Hepatocyte (in vitro differentiated cells): ENCODE measurements around the gene TCEANC2. TPM values are rescaled to one million over a fixed set of nuclear protein-coding genes. Genes with fewer than 3 reads are reported as not detected.

ENCODE experiments used
- DNase-seq: peaks from one replicate; pipeline ENCODE4 v3.0.0-alpha.2; 2016; ENCODE audit warnings: low spot score
- H2AFZ ChIP-seq: fragments of 200-600 bp; sonication (generic); 2 replicates; pipeline ENCODE4 v1.6.0; 2016; ENCODE audit warnings: antibody characterized with exemption, mild to moderate bottlenecking
- H3K27ac ChIP-seq: fragments of 200-600 bp; sonication (generic); 2 replicates; pipeline ENCODE4 v1.5.1; 2016; ENCODE audit warnings: mild to moderate bottlenecking
- H3K27me3 ChIP-seq: fragments of 200-600 bp; sonication (generic); 2 replicates; pipeline ENCODE4 v1.6.1; 2016
- H3K36me3 ChIP-seq: fragments of 200-600 bp; sonication (generic); replicated peaks from 2 replicates; pipeline ENCODE4 v1.5.1; 2016; ENCODE audit warnings: low read depth; ENCODE audit not compliant: insufficient read depth
- H3K4me1 ChIP-seq: fragments of 200-600 bp; sonication (generic); 2 replicates; pipeline ENCODE4 v1.5.1; 2016; ENCODE audit warnings: mild to moderate bottlenecking, moderate library complexity; ENCODE audit not compliant: insufficient read depth
- H3K4me2 ChIP-seq: fragments of 200-600 bp; sonication (generic); 2 replicates; pipeline ENCODE4 v1.6.0; 2016
- H3K4me3 ChIP-seq: fragments of 200-600 bp; sonication (generic); 2 replicates; pipeline ENCODE4 v1.5.1; 2016; ENCODE audit warnings: mild to moderate bottlenecking
- H3K79me2 ChIP-seq: fragments of 200-600 bp; sonication (generic); 2 replicates; pipeline ENCODE4 v1.6.0; 2017; ENCODE audit warnings: mild to moderate bottlenecking
- H3K9me2 ChIP-seq: fragments of 200-600 bp; sonication (generic); replicated peaks from 2 replicates; pipeline ENCODE4 v1.6.0; 2017; ENCODE audit warnings: mild to moderate bottlenecking; ENCODE audit not compliant: insufficient read depth
- H3K9me3 ChIP-seq: fragments of 200-600 bp; sonication (generic); 2 replicates; pipeline ENCODE4 v1.5.1; 2016; ENCODE audit warnings: low read depth, mild to moderate bottlenecking
- H4K20me1 ChIP-seq: fragments of 200-600 bp; sonication (generic); 2 replicates; pipeline ENCODE4 v1.6.0; 2016; ENCODE audit warnings: mild to moderate bottlenecking; ENCODE audit not compliant: insufficient read depth, poor library complexity, severe bottlenecking
- EZH2 ChIP-seq: fragments of 200-600 bp; sonication (generic); IDR thresholded peaks from 2 replicates; pipeline ENCODE4 v1.6.1; 2016; ENCODE audit warnings: antibody characterized with exemption, mild to moderate bottlenecking, borderline replicate concordance
- EZH2phosphoT487 ChIP-seq: fragments of 200-600 bp; sonication (generic); IDR thresholded peaks from one replicate; pipeline ENCODE4 v1.6.1; 2018; ENCODE audit warnings: antibody characterized with exemption, mild to moderate bottlenecking, low read depth, moderate library complexity; ENCODE audit not compliant: unreplicated experiment, severe bottlenecking
- WGBS: methylation state at CpG from one replicate; pipeline ENCODE4 v1.1.6; 2016; ENCODE audit warnings: low lambda C conversion rate; ENCODE audit errors: missing lambda C conversion rate; 5-methylcytosine and 5-hydroxymethylcytosine counted together
- microRNA-seq: library from miRNA; unstranded; fragments of <30 nt; microRNA quantifications from one replicate; pipeline ENCODE4, GENCODE V29; 2017
- polyA plus RNA-seq: library from polyadenylated mRNA; unstranded; fragments of >200 nt; fragmentation: Nextera tagmentation; extraction: Ambion mirVana; gene quantifications from 2 replicates; pipeline ENCODE4 v1.2.1, GENCODE V29; 2016
- small RNA-seq: library from RNA; depleted of rRNA; stranded (forward); fragments of <200 nt; gene quantifications from one replicate; pipeline ENCODE3, GENCODE V24; 2014
- total RNA-seq: library from RNA; depleted of rRNA; stranded (reverse); fragments of >200 nt; gene quantifications from 2 replicates; pipeline ENCODE4 v1.2.3, GENCODE V29; 2014
- TF ChIP-seq, protein P1 (sequence below): fragments of 200-600 bp; sonication (generic); IDR thresholded peaks from 2 replicates; pipeline ENCODE4 v1.5.1; 2016; ENCODE audit warnings: antibody characterized with exemption, mild to moderate bottlenecking; ENCODE audit not compliant: poor library complexity

TCEANC2 gene
- total and polyA plus RNA-seq, 2 experiments from 2014 or later: 3.0 to 3.2 TPM

DNA sequence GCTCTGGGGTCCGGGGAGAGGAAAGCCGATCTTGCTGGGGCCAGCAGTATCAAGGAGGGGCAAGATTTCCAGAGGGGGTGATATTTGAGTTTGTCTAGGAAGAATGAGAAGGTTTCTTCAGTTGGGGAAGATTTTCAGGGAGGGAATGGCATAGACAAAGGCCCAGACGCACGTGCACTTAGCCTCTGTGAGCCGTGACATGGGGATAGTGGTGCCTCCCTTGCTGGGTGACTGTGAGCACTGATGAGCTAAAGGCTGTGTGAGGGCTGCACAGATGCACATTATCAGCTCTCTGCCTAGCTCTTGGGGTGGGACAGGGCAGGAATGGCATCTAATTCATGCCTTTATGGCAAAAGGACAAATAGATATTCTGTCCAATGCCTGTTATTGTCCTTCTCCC lies 97.6 kb downstream of the TCEANC2 start:
- no peaks in the 10 kb centered on the region for H4K20me1 ChIP-seq
- TF ChIP-seq EZH2phosphoT487 (no peak), EZH2 (no peak)
- TF ChIP-seq, protein P1, sequence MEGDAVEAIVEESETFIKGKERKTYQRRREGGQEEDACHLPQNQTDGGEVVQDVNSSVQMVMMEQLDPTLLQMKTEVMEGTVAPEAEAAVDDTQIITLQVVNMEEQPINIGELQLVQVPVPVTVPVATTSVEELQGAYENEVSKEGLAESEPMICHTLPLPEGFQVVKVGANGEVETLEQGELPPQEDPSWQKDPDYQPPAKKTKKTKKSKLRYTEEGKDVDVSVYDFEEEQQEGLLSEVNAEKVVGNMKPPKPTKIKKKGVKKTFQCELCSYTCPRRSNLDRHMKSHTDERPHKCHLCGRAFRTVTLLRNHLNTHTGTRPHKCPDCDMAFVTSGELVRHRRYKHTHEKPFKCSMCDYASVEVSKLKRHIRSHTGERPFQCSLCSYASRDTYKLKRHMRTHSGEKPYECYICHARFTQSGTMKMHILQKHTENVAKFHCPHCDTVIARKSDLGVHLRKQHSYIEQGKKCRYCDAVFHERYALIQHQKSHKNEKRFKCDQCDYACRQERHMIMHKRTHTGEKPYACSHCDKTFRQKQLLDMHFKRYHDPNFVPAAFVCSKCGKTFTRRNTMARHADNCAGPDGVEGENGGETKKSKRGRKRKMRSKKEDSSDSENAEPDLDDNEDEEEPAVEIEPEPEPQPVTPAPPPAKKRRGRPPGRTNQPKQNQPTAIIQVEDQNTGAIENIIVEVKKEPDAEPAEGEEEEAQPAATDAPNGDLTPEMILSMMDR: no peak
- H2AFZ ChIP-seq: no peak overlapping the region
- WGBS: 89% methylated on average over 5 of the region's 5 CpGs
- H3K4me1 ChIP-seq: no peaks in the 10 kb centered on the region
- DNase-seq: no peak
- H3K4me2 ChIP-seq: no peak overlapping the region
- no peak overlapping the region for H3K27ac ChIP-seq
- no peaks in the 10 kb centered on the region for H3K9me3 ChIP-seq
- no peaks in the 10 kb centered on the region for H3K27me3 ChIP-seq
- H3K79me2 ChIP-seq: no peaks in the 10 kb centered on the region
- H3K4me3 ChIP-seq: no peak overlapping the region
- H3K36me3 ChIP-seq: no peaks in the 10 kb centered on the region
- H3K9me2 ChIP-seq: no peaks in the 10 kb centered on the region

DNA sequence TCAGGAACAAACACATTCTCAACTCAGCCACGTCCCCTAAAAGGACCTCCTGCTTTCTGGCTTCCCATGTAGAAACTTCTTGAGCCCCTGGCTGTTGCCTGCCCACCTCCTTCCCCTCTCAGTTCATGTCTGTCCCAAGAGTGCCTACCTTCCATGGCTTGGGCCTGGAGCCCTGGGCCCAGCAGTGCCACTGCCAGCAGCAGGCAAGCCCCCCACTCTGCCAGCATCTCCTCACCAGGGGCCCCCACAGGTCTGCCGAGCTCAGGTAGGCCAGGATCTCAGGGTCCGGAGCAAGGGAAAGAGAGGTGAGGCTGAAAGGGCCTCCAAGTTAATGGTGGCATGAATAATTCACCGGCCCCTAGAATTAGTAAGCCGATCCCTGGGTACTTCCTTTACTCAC lies 99.3 kb downstream of the TCEANC2 start, which contains the start of gene CDCP2:
Gene CDCP2 (minus strand): TSS at position 305 of the 400 bp plus-strand sequence. CDS start 78 bp downstream, at position 227.
- H3K27ac ChIP-seq: no peak within 1 kb of the TSS
- H3K79me2 ChIP-seq: no peaks in the 10 kb centered on the region
- H3K4me1 ChIP-seq: no peaks in the 10 kb centered on the region
- DNase-seq: no peak
- no peaks in the 10 kb centered on the region for H4K20me1 ChIP-seq
- H3K9me3 ChIP-seq: no peaks in the 10 kb centered on the region
- H3K4me2 ChIP-seq: no peak within 1 kb of the TSS
- TF ChIP-seq, protein P1: no peak
- TF ChIP-seq EZH2: no peak
- no peak for TF ChIP-seq EZH2phosphoT487
- H3K27me3 ChIP-seq: no peaks in the 10 kb centered on the region
- H2AFZ ChIP-seq: no peak within 1 kb of the TSS
- H3K4me3 ChIP-seq: no peak within 1 kb of the TSS
- H3K36me3 ChIP-seq: no peaks in the 10 kb centered on the region
- no peaks in the 10 kb centered on the region for H3K9me2 ChIP-seq
- WGBS: 98% methylated on average over 5 of the region's 5 CpGs

DNA sequence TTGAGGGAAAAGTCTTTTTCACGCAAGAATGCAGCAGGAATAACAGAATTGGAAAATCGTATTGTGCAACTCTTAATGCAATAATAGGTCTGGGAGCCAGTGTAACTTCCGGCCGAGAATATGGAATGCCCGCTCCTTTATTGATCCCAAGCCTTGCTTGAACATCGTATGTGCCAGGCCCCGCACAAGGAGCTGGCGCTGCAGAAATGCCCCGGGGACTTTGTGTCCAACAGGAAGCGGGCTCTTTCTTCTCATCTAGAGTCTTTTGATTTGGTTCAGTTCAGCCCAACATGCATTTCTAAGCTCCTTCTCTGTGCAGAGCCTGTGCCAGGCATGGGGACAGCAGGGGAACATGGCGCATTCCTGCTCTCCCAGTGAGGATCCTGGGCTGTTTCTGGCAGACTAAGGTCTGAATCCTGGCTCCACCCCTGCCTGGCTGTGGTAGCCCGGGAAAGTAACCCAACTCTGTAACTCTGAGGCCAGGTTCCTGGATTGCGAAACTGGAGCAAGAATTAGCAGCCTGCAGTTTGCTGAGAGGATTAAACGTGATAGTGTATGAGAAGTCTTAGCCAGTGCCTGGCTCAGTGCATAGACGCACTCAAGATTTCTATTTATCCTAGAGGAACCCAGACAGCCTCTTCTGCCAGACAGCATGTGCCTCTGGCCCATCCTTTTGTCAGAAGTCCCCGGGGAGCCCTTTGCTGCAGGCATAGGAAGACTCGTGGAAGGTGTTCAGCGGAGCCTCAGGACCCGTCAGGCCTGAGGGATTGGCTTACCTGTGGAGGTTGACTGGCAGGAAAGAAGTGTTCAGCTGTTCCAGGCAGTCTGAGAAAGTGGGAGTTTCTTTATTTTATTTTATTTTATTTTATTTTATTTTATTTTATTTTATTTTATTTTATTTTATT lies 100.4 kb downstream of the TCEANC2 start:
- no peaks in the 10 kb centered on the region for H3K4me1 ChIP-seq
- no peaks in the 10 kb centered on the region for H3K36me3 ChIP-seq
- no peaks in the 10 kb centered on the region for H3K27me3 ChIP-seq
- H3K9me3 ChIP-seq: no peaks in the 10 kb centered on the region
- no peaks in the 10 kb centered on the region for H3K79me2 ChIP-seq
- no peak overlapping the region for H2AFZ ChIP-seq
- H4K20me1 ChIP-seq: no peaks in the 10 kb centered on the region
- no peaks in the 10 kb centered on the region for H3K9me2 ChIP-seq
- DNase-seq: peak; percentile 76
- no peak overlapping the region for H3K4me2 ChIP-seq
- TF ChIP-seq EZH2phosphoT487 (no peak), EZH2 (no peak)
- TF ChIP-seq, protein P1: no peak
- WGBS: 64% methylated on average over 19 of the region's 19 CpGs
- no peak overlapping the region for H3K4me3 ChIP-seq
- no peak overlapping the region for H3K27ac ChIP-seq

Small RNAs within 50 kb of the gene (microRNA-seq; reads per million reads assigned to microRNA genes)
- 1.8 reads per million for gene MIR4781

Small RNAs within 50 kb of the gene (small RNA-seq; reads per million reads assigned to genes)
- gene AL353898.1: not detected
- not detected for gene AL353898.2

Other genes with a start within 250 kb of the TCEANC2 start
- 18.1 and 23.1 TPM in 2 replicates for gene NDC1, start 215.3 kb upstream of the TCEANC2 start, total RNA-seq
- 5.4 and 7.8 TPM in 2 replicates for gene NDC1, start 215.3 kb upstream of the TCEANC2 start, polyA plus RNA-seq
- 34.0 and 40.4 TPM in 2 replicates for gene YIPF1, start 163.8 kb upstream of the TCEANC2 start, total RNA-seq
- 27.7 and 29.6 TPM in 2 replicates for gene YIPF1, start 163.8 kb upstream of the TCEANC2 start, polyA plus RNA-seq
- gene DIO1, start 159.4 kb upstream of the TCEANC2 start, total RNA-seq: 28.7 and 31.2 TPM in 2 replicates
- gene DIO1, start 159.4 kb upstream of the TCEANC2 start, polyA plus RNA-seq: 12.4 and 24.2 TPM in 2 replicates
- gene IFT25, start 107.9 kb upstream of the TCEANC2 start, total RNA-seq: 27.4 and 28.0 TPM in 2 replicates
- gene IFT25, start 107.9 kb upstream of the TCEANC2 start, polyA plus RNA-seq: 69.0 and 69.2 TPM in 2 replicates
- 56.6 and 64.4 TPM in 2 replicates for gene LRRC42, start 107.3 kb upstream of the TCEANC2 start, total RNA-seq
- gene LRRC42, start 107.3 kb upstream of the TCEANC2 start, polyA plus RNA-seq: 58.2 and 62.7 TPM in 2 replicates
- 0.28 and 1.7 TPM in 2 replicates for gene LDLRAD1, start 35.4 kb upstream of the TCEANC2 start, total RNA-seq
- gene LDLRAD1, start 35.4 kb upstream of the TCEANC2 start, polyA plus RNA-seq: 0.13 and 0.82 TPM in 2 replicates
- 708 and 714 TPM in 2 replicates for gene TMEM59, start 404 bp upstream of the TCEANC2 start, total RNA-seq
- gene TMEM59, start 404 bp upstream of the TCEANC2 start, polyA plus RNA-seq: 1,181 and 1,185 TPM in 2 replicates
- not detected in 2 replicates for gene CDCP2, start 99.4 kb downstream of the TCEANC2 start, total RNA-seq
- not detected in 2 replicates for gene CDCP2, start 99.4 kb downstream of the TCEANC2 start, polyA plus RNA-seq
- 3.4 and 7.5 TPM in 2 replicates for gene CYB5RL, start 146.4 kb downstream of the TCEANC2 start, total RNA-seq
- gene CYB5RL, start 146.4 kb downstream of the TCEANC2 start, polyA plus RNA-seq: 3.1 and 4.5 TPM in 2 replicates
- 60.9 and 77.4 TPM in 2 replicates for gene MRPL37, start 146.6 kb downstream of the TCEANC2 start, total RNA-seq
- gene MRPL37, start 146.6 kb downstream of the TCEANC2 start, polyA plus RNA-seq: 81.8 and 91.6 TPM in 2 replicates